Kidney (tissue), 14 donors: ENCODE measurements around the gene MRPL55. TPM values are rescaled to one million over a fixed set of nuclear protein-coding genes. Genes with fewer than 3 reads are reported as not detected.
A peak's percentile ranks its signal among the peaks of the same experiment; 100 is the strongest.

ENCODE experiments used
- DNase-seq, 5 donors: peaks; one replicate each; pipeline ENCODE4 v3.0.0-alpha.2; 2013 to 2020
- FAIRE-seq: peaks from 2 replicates; lab custom pipeline; 2012; peaks lifted over from hg19 to GRCh38; lab: Jason Lieb, UNC
- H3K27ac ChIP-seq, 2 donors: one replicate each; pipeline ENCODE4 v1.7.0; 2013; ENCODE audit warnings: low read depth in 2 of 2, low read length in 2 of 2, inconsistent platforms in 1 of 2
- H3K27me3 ChIP-seq: one replicate; pipeline ENCODE4 v1.7.1; 2013; ENCODE audit warnings: low read length, inconsistent platforms; ENCODE audit not compliant: control insufficient read depth, insufficient read depth
- H3K36me3 ChIP-seq, 3 donors: one replicate each; pipeline versions ENCODE4 v1.7.0 to v1.7.1; 2013; ENCODE audit warnings: low read length in 3 of 3, control low read depth in 1 of 3, inconsistent platforms in 1 of 3; ENCODE audit not compliant: insufficient read depth in 3 of 3, control insufficient read depth in 2 of 3
- H3K4me1 ChIP-seq, 3 donors: one replicate each; pipeline versions ENCODE4 v1.7.0 to v1.7.1; 2013; ENCODE audit warnings: low read length in 3 of 3, inconsistent platforms in 1 of 3, low read depth in 1 of 3; ENCODE audit not compliant: control insufficient read depth in 2 of 3, insufficient read depth in 2 of 3
- H3K4me3 ChIP-seq, 3 donors: one replicate each; pipeline versions ENCODE4 v1.7.0 to v1.8.1; 2013; ENCODE audit warnings: low read length in 3 of 3, control low read depth in 1 of 3, inconsistent platforms in 1 of 3
- H3K9ac ChIP-seq, 3 donors: one replicate each; pipeline versions ENCODE4 v1.7.0 to v1.7.1; 2013; ENCODE audit warnings: low read length in 3 of 3, control low read depth in 1 of 3, inconsistent platforms in 1 of 3
- H3K9me3 ChIP-seq, 3 donors: one replicate each; pipeline versions ENCODE4 v1.7.0 to v1.7.1; 2013; ENCODE audit warnings: low read length in 3 of 3, control low read depth in 1 of 3, inconsistent platforms in 1 of 3; ENCODE audit not compliant: control insufficient read depth in 2 of 3, insufficient read depth in 1 of 3
- CTCF ChIP-seq: IDR thresholded peaks from 3 replicates; pipeline ENCODE4 v1.5.1; 2012; ENCODE audit warnings: mild to moderate bottlenecking, moderate library complexity, borderline replicate concordance; ENCODE audit not compliant: insufficient read depth; ENCODE audit errors: extremely low read depth
- intact Hi-C: fragments of 100-400 bp; cut with DNase I; formaldehyde crosslinking; loops from one replicate; pipeline ENCODE4 v1.11.1; 2022
- microRNA-seq: library from miRNA; unstranded; fragments of <30 nt; microRNA quantifications from one replicate; pipeline ENCODE4 v1.2.0, GENCODE V29; 2020
- polyA plus RNA-seq: library from polyadenylated mRNA; stranded (reverse); fragments of 350-450 nt; fragmentation: Illumina TruSeq; extraction: RNeasy Lipid Tissue Mini Kit (QIAGEN cat#74804); gene quantifications from one replicate; pipeline ENCODE4 v1.2.3, GENCODE V29; 2014; ENCODE audit warnings: low read depth, low replicate concordance; ENCODE audit not compliant: insufficient read depth
- total RNA-seq: library from RNA; stranded (reverse); fragmentation: NEBNext Ultra II Directional; extraction: Animal tissue kit (Norgen Biotek cat#: 25700); gene quantifications from one replicate; pipeline ENCODE4 v1.2.1, GENCODE V29; 2021
- donor health status: control.
- donor health status: control.
- donor health status: control.
- donor health status: control.
- donor health status: control.
- donor health status: DM: yes; HTN: yes; CAD: no.
- donor health status: Normal renal cell carcinoma (clear cell type).

Gene MRPL55
- total and polyA plus RNA-seq, 2 donors from 2014 or later: 37.8 to 141 TPM

DNA sequence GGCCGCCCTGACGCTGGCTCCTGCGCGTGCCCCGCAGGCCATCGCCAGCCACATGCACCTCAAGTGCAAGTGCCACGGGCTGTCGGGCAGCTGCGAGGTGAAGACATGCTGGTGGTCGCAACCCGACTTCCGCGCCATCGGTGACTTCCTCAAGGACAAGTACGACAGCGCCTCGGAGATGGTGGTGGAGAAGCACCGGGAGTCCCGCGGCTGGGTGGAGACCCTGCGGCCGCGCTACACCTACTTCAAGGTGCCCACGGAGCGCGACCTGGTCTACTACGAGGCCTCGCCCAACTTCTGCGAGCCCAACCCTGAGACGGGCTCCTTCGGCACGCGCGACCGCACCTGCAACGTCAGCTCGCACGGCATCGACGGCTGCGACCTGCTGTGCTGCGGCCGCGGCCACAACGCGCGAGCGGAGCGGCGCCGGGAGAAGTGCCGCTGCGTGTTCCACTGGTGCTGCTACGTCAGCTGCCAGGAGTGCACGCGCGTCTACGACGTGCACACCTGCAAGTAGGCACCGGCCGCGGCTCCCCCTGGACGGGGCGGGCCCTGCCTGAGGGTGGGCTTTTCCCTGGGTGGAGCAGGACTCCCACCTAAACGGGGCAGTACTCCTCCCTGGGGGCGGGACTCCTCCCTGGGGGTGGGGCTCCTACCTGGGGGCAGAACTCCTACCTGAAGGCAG lies 50.0 kb downstream of the MRPL55 start:
- no peak for TF ChIP-seq CTCF
- H3K27ac ChIP-seq: no peak overlapping the region
- intact Hi-C loops: no loop called here
- peaks cover 20% of the 10 kb centered on the region for H3K27me3 ChIP-seq
- FAIRE-seq: no peak
- peak in 2 of 5 donors; percentile 37 to 49 for DNase-seq
- H3K9ac ChIP-seq: no peak overlapping the region
- no peak overlapping the region for H3K4me3 ChIP-seq
- no peaks in the 10 kb centered on the region for H3K36me3 ChIP-seq
- peaks cover 0 to 5% (median 0%) of the 10 kb centered on the region in 3 donors for H3K4me1 ChIP-seq
- no peaks in the 10 kb centered on the region for H3K9me3 ChIP-seq

DNA sequence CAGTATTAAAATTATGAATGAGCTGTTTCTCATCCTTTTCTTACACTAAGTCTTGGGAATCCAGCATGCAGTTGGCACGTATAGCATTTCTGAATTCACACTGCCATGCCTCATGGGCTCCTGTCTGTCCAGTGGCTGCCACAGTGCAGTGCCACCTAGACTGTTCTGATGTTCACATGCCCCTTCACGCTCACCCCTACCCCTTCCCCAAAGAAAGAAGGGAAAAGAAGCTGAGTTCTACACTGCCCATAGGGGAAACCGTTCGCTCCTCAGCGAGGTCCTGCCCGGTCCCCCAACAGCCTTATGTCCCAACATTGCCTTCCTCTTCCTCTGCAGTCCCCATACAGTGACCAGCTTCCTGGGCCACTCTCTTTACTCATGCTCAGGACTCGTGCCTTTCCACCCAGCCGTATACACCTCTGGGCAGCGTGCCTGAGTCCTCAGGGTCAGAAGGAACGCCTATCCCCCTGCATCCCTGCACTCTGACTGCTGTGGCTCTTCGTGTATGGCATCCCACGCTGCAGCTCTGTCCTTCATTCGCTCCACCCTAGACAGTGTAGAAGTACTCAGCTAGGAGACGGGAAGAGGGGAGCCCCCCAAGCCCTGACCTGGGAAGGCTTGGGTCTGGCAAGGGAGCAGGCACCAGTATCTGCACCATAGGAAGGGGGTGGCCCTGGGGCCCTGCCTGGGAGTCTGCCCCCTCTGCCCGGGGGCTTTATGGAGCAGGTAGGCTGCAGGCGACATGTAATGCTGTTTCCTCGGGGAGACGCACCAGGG lies 50.7 kb downstream of the MRPL55 start:
- no peak for FAIRE-seq
- peaks cover 0 to 5% (median 0%) of the 10 kb centered on the region in 3 donors for H3K4me1 ChIP-seq
- intact Hi-C loops: no loop called here

More for the DNA sequence above, 50.7 kb downstream of the MRPL55 start:
- TF ChIP-seq CTCF: no peak
- DNase-seq: peak in 2 of 5 donors; percentile 30 to 78
- no peak overlapping the region for H3K27ac ChIP-seq
- no peak overlapping the region for H3K9ac ChIP-seq
- H3K27me3 ChIP-seq: peaks cover 20% of the 10 kb centered on the region
- H3K4me3 ChIP-seq: no peak overlapping the region
- H3K9me3 ChIP-seq: no peaks in the 10 kb centered on the region
- H3K36me3 ChIP-seq: no peaks in the 10 kb centered on the region

Small RNA genes within 50 kb of the gene (microRNA-seq; reads per million reads assigned to microRNA genes)
- 3.4 reads per million, percentile 2 among the genes with 10 or more reads in this experiment for gene MIR3620

Other genes with a start within 250 kb of the MRPL55 start
- gene WNT9A, start 161.4 kb downstream of the MRPL55 start, total RNA-seq: 3.1 TPM
- gene WNT9A, start 161.4 kb downstream of the MRPL55 start, polyA plus RNA-seq: 0.58 TPM
- not detected for gene WNT3A, start 102.3 kb downstream of the MRPL55 start, total RNA-seq
- not detected for gene WNT3A, start 102.3 kb downstream of the MRPL55 start, polyA plus RNA-seq
- gene ARF1, start 26.6 kb downstream of the MRPL55 start, total RNA-seq: 383 TPM
- 398 TPM for gene ARF1, start 26.6 kb downstream of the MRPL55 start, polyA plus RNA-seq
- gene C1orf35, start 6.0 kb downstream of the MRPL55 start, total RNA-seq: 17.4 TPM
- gene C1orf35, start 6.0 kb downstream of the MRPL55 start, polyA plus RNA-seq: 17.6 TPM
- gene GUK1, start 31.0 kb upstream of the MRPL55 start, total RNA-seq: 221 TPM
- 410 TPM for gene GUK1, start 31.0 kb upstream of the MRPL55 start, polyA plus RNA-seq
- 6.0 TPM for gene GJC2, start 40.6 kb upstream of the MRPL55 start, total RNA-seq
- gene GJC2, start 40.6 kb upstream of the MRPL55 start, polyA plus RNA-seq: 0.73 TPM
- 13.0 TPM for gene IBA57, start 56.5 kb upstream of the MRPL55 start, total RNA-seq
- 4.7 TPM for gene IBA57, start 56.5 kb upstream of the MRPL55 start, polyA plus RNA-seq
- gene OBSCN, start 98.7 kb upstream of the MRPL55 start, total RNA-seq: 30.0 TPM
- 14.5 TPM for gene OBSCN, start 98.7 kb upstream of the MRPL55 start, polyA plus RNA-seq